SW480 (cell line): ENCODE results near the gene PARVG.

Experiments
- DNase-seq: peaks from one replicate; pipeline ENCODE4 v3.0.0-alpha.2; 2016; ENCODE audit warnings: low spot score

PARVG gene

DNA sequence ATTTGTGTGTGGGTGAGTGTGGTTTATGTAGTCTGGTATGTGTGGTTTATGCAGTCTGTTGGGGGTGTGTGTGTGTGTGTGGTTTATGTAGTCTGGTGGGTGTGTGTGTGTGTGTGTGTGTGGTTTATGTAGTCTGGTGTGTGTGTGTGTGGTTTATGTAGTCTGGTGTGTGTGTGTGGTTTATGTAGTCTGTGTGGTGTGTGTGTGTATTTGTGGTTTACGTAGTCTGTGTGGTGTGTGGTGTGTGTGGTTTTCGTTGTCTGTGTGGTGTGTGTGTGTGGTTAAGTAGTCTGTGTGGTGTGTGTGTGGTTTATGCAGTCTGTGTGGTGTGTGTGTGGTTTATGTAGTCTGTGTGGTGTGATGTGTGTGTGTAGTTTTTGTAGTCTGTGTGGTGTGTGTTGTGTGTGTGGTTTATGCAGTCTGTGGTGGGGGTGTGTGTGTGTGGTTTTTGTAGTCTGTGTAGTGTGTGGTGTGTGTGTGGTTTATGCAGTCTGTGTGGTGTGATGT is 26.2 kb upstream of the PARVG start:
- DNase-seq: peak; percentile 46

GRCh38 chr22:44155115-44155514 is 25.6 kb upstream of the PARVG start:
- no peak for DNase-seq

DNA sequence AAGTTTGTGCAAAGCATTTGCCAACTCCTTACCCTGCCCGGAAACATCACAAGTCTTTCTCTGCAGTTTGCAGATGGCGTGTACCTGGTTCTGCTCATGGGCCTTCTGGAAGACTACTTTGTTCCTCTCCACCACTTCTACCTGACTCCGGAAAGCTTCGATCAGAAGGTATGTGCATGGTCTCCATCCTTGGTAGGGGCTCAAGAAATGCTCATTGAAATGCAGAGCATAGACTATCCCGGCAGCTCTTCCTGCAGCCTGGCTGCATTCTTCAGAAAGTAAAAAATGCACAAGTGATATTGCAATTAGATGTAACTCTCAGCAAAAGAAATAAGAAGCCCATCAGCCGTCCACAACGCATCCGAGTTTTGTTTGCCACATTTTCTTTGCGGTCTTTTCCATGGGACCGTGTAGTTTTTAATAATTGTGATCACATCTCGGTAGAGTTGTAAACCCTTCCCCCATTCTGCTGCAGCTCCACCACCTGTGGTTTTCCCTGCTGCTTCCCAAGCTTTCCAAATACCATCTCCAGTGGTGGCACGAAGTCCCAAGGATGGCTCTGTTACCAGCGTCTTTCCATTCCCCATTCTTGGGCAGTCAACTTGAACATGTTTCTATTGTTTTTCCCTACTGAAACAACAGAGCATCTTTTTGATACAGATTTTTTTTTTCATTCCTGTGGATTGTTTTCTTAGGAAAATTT is 22.7 kb upstream of the PARVG start:
- DNase-seq: no peak

- DNase-seq: no peak
These were observed 21.9 kb upstream of the PARVG start for GRCh38 chr22:44158816-44159215.

DNA sequence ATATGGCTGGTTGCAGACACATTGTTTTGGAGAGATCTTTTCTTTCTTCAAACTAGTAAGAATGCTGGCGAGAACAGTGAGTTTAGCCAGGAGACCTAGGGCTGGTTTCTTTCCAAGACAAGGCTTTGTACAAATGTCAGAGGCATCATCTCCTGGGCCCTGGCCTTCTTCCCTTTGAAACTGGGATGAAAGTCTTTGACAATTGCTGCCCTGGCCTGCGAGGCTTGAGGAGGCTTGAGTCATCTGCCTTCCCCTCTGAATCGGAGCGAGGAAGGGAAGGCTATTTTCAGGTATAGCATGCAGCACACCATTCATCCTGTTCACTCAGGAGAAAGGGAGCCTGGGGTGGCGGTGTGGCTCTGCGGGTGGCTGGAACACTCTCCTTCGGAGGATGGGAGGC is 21.5 kb upstream of the PARVG start:
- no peak for DNase-seq

- no peak for DNase-seq
These were observed 20.9 kb upstream of the PARVG start for GRCh38 chr22:44159811-44160210.

GRCh38 chr22:44160421-44160820 is 20.3 kb upstream of the PARVG start:
- no peak for DNase-seq

DNA sequence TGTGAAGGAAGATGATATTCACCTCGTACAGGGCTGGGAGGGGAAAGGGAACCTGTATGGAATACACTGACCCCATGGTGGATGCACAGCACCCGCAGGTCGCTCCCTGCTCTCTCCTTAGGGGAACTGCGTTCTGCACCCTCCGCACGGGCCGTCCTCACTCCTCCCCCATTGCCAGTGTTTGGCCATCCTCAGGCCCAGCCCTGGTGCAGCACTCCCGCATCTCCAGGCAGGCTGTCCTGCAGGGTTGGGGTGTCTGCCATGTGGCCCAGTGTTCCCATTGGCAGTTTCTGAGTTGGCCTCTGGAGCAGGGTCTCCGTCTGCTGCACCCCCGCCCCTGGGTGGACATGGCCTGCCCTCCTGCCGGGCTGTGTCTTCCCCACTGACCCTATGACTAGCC is 19.1 kb upstream of the PARVG start:
- DNase-seq: no peak

GRCh38 chr22:44162960-44163359 is 17.8 kb upstream of the PARVG start:
- DNase-seq: no peak

DNA sequence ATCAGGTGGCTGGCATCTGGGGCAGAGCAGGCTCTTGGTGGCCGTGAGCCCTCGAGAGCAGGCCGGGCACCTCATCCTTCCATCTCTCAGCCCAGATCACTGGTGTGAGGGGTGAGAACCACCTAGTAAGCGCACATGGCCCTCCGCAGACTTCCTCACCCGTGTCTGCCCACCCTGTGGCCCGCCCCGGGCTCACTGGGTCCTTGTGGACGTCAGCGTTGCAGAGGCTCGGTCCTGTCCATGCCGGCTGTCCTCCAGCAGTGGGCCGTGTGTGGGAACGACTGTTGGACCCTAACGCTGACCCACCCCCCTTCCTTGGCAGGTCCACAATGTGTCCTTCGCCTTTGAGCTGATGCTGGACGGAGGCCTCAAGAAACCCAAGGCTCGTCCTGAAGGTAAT is 17.2 kb upstream of the PARVG start:
- no peak for DNase-seq

- no peak for DNase-seq
These were observed 16.7 kb upstream of the PARVG start for GRCh38 chr22:44164031-44164430.

GRCh38 chr22:44165286-44165874 is 15.3 kb upstream of the PARVG start:
- DNase-seq: no peak

GRCh38 chr22:44166498-44167276 is 14.0 kb upstream of the PARVG start:
- DNase-seq: no peak

- no peak for DNase-seq
These were observed 13.2 kb upstream of the PARVG start for GRCh38 chr22:44167501-44167900.

DNA sequence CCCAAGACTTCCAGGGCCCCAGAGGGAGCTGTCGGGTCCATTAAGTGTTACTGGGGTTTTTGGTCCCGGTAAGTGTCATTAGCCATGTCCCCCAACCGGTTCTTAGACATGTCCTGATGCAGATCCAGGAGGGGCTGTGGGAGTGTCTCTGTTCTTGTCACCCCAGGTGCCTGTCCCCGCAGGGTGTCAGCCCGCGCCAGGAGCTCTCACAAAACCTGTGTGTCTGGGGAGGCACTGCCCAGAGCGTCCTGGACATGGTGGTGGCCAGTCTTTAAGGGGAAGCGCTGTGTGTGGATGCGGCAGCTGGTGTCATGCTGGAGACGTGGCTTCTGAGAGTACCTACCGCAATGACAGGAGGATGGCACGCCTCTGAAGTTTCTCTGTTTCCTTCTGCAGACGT is 12.5 kb upstream of the PARVG start:
- DNase-seq: no peak

GRCh38 chr22:44170470-44170869 is 10.3 kb upstream of the PARVG start:
- DNase-seq: no peak

- no peak for DNase-seq
These were observed 9.2 kb upstream of the PARVG start for GRCh38 chr22:44171561-44171960.

- peak; percentile 53 for DNase-seq
These were observed 8.2 kb upstream of the PARVG start for GRCh38 chr22:44172370-44173108.

DNA sequence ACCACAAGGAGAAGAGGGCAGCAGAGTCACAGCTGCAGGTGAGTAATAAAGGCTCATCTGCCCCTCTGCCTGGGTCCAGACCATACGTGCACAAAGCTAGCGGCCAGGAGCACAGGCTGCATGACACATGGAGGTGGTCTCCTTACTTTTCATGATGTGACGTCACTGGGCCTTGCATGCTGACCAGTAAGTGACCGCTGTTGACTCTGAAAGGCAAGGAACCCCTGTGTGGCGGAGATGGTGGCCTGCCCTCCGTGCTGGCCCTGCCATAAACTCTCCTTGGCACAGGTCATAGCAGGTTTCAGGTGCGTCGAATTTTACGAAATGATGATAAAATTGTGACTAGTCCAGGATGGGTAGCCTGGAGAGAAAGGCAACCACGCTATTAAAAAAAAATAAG is 7.6 kb upstream of the PARVG start:
- no peak for DNase-seq

DNA sequence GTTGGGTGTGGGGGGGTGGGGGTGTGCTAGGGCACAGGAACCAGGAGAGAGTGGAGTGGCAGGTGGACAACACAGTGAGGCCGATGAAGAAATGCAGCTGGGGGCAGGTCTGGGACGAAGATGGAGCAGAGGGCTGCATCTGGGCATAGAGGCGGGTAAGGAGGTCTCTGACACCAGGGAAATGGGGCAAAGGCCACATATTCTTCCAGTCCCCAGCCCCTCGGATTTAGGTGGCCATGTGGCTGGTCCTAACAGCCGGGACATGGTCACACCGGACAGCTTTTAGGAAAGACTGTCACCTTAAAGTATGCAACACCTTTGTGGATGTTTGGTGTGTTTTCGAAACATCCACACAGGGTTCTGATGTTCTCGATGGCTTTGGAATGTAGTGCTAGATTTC is 5.0 kb upstream of the PARVG start:
- DNase-seq: no peak

DNA sequence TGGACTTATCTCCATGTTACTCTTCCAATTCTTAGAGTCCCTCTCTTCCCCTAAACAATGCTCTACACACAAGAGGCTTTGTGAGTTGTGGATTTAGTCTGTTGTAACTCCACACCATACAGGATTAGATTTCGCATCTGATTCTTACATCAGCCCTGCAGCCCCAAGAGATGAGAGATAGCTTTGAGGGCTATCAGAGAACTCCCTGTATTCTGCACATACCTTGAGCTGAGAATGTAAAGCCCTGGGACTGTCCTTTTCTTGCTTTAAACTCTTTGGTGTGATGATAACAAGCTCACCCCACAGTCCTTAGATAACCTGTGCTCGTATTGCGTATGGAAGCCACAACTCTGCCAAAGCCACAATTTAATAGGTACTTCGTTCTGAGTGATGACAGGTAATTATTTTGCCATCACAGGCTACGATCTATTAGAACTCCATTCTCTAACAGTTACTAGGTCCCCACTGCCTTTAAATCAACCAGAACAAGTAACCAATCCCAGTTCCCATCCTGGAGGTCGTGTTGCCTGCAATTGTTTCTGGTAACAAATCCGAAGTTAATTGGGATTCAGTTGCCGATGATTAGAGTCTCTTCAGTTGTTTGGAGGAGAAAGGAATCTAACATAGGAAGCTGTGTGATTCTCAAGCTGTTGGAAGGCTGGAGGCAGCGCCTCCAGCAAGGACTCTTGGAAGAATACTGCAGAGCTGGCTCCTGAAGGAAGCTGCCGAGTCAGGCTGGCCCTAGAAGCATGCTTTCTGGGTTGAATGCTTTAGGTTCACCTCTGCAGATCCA is 1.3 kb upstream of the PARVG start:
- no peak for DNase-seq
